Stimulated activated CD8-positive, alpha-beta memory T cell treated with anti-CD3 and anti-CD28 coated beads, Interleukin-2, amount 100 ng/mL, for 1 hour (primary cell): ENCODE measurements around the gene SLAMF6.

Experiments
- DNase-seq, 2 donors: peaks; one replicate each; pipeline ENCODE4 v3.0.0-alpha.2; 2020; ENCODE audit warnings: low read depth in 2 of 2

The SLAMF6 gene

GRCh38 chr1:160467576-160467975, 55.5 kb downstream of the SLAMF6 start:
- no peak for DNase-seq

GRCh38 chr1:160466961-160467360, 56.1 kb downstream of the SLAMF6 start:
- DNase-seq, result no peak

- no peak for DNase-seq
These were observed 57.9 kb downstream of the SLAMF6 start for GRCh38 chr1:160465123-160465522.

DNA sequence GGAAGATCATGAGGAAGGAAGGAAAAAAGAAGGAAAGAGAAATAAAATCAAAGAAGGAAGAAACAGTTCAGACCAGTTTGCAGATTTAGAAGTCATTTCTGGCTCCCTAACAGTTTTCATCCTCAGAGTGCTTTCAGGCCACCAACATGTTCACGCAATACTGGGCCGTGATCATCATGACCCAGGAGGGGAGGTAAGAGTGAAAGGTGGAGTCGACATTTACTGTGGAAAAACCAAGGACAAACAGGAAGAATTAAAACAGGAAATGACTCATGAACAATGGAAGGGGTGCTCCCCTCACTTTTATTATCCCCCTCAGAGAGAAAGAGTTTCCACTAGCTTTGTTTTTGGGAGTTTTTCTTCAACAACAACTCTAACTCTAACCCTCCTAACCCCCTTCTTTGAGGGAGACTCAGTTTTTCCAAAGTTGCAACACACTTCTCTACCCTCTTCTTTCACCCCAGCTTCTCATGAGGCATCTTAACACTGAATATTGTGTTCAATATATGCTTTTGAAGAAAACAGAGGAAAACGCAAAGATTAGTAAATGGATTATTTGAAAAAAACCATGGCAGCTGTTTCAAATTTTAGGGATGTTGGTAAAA, 62.3 kb downstream of the SLAMF6 start:
- no peak for DNase-seq

- no peak for DNase-seq
These were observed 62.8 kb downstream of the SLAMF6 start for GRCh38 chr1:160460214-160460642.

GRCh38 chr1:160459687-160460086, 63.4 kb downstream of the SLAMF6 start:
- no peak for DNase-seq

- DNase-seq, result no peak
These were observed 64.0 kb downstream of the SLAMF6 start for GRCh38 chr1:160459056-160459455.

GRCh38 chr1:160455153-160455517, 67.9 kb downstream of the SLAMF6 start:
- DNase-seq, result no peak

- no peak for DNase-seq
These were observed 68.5 kb downstream of the SLAMF6 start for GRCh38 chr1:160454371-160455152.

- DNase-seq, result no peak
These were observed 69.6 kb downstream of the SLAMF6 start for GRCh38 chr1:160453443-160453842.

DNA sequence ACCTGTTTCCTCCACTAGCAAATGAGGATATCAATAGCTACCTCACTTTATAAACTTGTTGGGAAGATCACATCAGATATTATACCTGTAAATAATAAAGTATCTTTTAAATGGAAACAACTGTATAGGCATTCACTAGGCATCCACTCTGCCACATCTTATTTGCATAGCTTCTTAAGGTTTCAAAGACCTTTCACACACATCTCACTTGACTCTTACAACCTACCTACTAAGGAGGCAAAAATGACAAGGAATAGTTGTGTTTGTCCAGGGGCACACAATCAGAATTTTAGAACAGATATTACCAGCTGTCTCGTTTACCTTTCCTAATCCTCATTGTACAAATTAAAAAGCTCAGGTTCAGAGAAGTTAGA, 71.2 kb downstream of the SLAMF6 start:
- no peak for DNase-seq

DNA sequence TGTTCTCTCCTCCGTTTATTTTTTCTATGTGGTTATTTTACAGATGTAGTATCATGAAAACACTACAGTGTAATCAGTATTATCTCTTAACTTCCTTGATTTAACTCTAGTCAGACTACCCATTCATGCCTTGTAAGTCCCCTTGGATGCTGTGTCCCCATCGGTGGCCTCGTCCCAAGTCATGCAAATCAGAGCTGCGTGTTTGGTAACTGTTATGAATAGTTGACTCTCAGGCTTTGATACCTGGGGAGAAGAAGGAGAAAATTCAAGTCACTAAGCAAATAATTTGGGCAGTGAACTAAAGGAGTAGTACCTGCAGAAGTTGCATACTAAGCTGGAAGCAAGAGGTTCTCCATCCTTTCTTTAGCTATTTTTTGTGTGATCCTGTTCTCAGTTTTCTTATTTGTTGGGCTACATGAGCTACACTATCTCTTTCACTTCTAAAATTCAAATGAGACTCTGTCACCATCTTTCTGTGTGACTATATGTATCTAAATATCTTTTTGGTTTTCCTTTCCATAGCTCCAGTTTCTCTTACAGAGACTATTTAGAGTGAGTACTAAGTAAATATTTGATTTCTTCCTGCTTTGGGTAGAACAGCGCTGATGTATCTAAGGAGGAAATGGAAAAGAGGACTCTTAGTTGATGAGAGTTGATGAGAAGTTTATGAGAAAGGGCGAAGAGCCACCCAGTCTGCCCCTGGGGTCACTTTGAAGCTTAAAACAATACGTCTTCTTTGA, 71.8 kb downstream of the SLAMF6 start:
- DNase-seq, result no peak

DNA sequence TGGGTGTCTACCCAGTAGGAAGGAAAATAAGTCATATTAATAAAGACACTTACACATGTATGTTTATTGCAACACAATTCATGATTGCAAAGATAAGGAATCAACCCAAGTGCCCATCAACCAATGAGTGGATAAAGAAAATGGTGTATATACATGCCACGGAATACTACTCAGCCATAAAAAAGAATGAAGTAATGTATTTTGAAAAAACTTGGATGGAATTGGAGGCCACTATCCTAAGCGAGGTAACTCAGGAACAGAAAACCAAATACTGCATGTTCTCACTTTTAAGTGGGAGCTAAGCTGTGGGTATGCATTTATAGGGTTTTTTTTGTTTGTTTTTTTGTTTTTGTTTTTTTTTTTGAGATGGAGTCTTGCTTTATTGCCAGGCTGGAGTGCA, 73.6 kb downstream of the SLAMF6 start:
- no peak for DNase-seq

GRCh38 chr1:160446945-160447600, 76.0 kb downstream of the SLAMF6 start:
- no peak for DNase-seq

- DNase-seq, result no peak
These were observed 83.3 kb downstream of the SLAMF6 start for GRCh38 chr1:160439718-160440117.

GRCh38 chr1:160438935-160439334, 84.1 kb downstream of the SLAMF6 start:
- no peak for DNase-seq

DNA sequence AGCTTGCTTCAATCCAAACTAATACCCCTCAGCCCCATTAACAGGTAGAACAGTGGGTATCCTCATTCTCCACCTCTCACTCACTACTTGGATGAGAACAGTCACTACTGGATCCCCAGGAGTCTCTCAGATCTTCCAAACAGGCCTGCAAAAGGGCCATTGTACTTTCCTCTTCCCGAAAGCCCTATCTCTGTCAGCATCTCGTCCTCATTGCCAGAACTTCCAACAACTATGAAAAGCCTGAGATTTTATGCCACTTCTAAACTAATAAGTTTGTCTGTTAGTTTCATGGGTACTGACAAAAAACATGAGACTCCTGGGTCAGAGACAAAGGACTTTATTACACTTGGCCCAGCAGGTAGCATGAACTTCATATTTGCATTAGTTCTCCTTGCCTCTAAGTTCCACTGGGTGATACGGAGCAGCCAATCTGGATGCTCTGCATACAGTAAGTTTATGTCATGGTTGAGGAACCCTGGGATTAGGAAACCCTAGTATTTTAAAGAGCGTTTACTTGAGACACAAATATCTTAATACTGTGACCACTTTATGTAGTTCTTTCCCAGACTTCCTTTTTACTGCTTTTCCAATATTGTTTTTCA, 84.6 kb downstream of the SLAMF6 start:
- DNase-seq, result no peak

GRCh38 chr1:160437432-160438316, 85.4 kb downstream of the SLAMF6 start:
- no peak for DNase-seq

- DNase-seq, result no peak
These were observed 86.1 kb downstream of the SLAMF6 start for GRCh38 chr1:160436966-160437365.
